Stomach (tissue), 4 donors: ENCODE results near the gene INSR.
"Not testable (repeated sequence)": the region's sequence is repeated elsewhere in the genome, so short reads cannot be mapped to it uniquely, and the experiment has no call there.

Source experiments
- CTCF ChIP-seq, 7 experiments: fragments of 450-650 bp in 4 of 7; fragments of 200-600 bp in 3 of 7; sonication (generic) in 3 of 7; IDR thresholded peaks; one replicate each; pipeline ENCODE4 v1.5.1; 2016 to 2019; ENCODE audit warnings: antibody characterized with exemption in 7 of 7, control low read depth in 2 of 7, mild to moderate bottlenecking in 1 of 7
- EP300 ChIP-seq: sonication (generic); formaldehyde crosslinking; IDR thresholded peaks from one replicate; pipeline ENCODE4 v1.6.1; 2017; ENCODE audit warnings: antibody characterized with exemption
- POLR2A ChIP-seq, 4 donors: fragments of 450-650 bp; IDR thresholded peaks; one replicate each; pipeline ENCODE4 v1.6.1; 2016; ENCODE audit warnings: antibody characterized with exemption in 4 of 4, control low read depth in 2 of 4, mild to moderate bottlenecking in 1 of 4, moderate library complexity in 1 of 4
- POLR2AphosphoS5 ChIP-seq, 3 donors: sonication (generic); formaldehyde crosslinking; IDR thresholded peaks; one replicate each; pipeline ENCODE4 v1.6.1; 2016; ENCODE audit warnings: antibody characterized with exemption in 3 of 3

- TF ChIP-seq CTCF (IDR thresholded peaks at IDR 0.05); EP300; POLR2A (IDR thresholded peaks at IDR 0.05); POLR2AphosphoS5 (IDR thresholded peaks at IDR 0.05): not testable (repeated sequence)
Observed at GRCh38 chr19:7067122-7067521, 227.1 kb downstream of the INSR start.
